ENCODE measurements around the gene AMPD2.

GRCh38 chr1:109618661-109619575 lies 719 bp upstream of the AMPD2 start:
- TF ChIP-seq CTCF (IDR thresholded peaks at IDR 0.05; ENCODE audit: low read depth, low read length, poor library complexity, severe bottlenecking) (no peak), EZH2phosphoT487 (IDR thresholded peaks at IDR 0.05; ENCODE audit: borderline replicate concordance, low read length) (no peak)

Data from DOHH2 (cell line).